Measurements from ENCODE around the gene TJP3.
A peak's percentile ranks its signal among the peaks of the same experiment; 100 is the strongest.

The TJP3 gene

GRCh38 chr19:3720349-3720917 lies 12.2 kb downstream of the TJP3 start:
- DNase-seq, result no peak

- peak; percentile 96 for DNase-seq
Measured at GRCh38 chr19:3721131-3721886, 13.1 kb downstream of the TJP3 start.

GRCh38 chr19:3721887-3722442 lies 13.8 kb downstream of the TJP3 start:
- DNase-seq, result no peak

GRCh38 chr19:3722443-3723109 lies 14.4 kb downstream of the TJP3 start:
- no peak for DNase-seq

GRCh38 chr19:3723110-3723488 lies 14.9 kb downstream of the TJP3 start:
- no peak for DNase-seq

GRCh38 chr19:3723883-3724282 lies 15.7 kb downstream of the TJP3 start:
- DNase-seq, result peak; percentile 80

GRCh38 chr19:3725121-3725520 lies 16.9 kb downstream of the TJP3 start:
- no peak for DNase-seq

GRCh38 chr19:3725640-3726310 lies 17.6 kb downstream of the TJP3 start:
- no peak for DNase-seq

GRCh38 chr19:3730457-3730958 lies 22.3 kb downstream of the TJP3 start:
- no peak for DNase-seq

GRCh38 chr19:3732108-3732507 lies 23.9 kb downstream of the TJP3 start:
- DNase-seq, result no peak

GRCh38 chr19:3733549-3734309 lies 25.5 kb downstream of the TJP3 start:
- DNase-seq, result no peak

- DNase-seq, result no peak
Measured at GRCh38 chr19:3734310-3734600, 26.1 kb downstream of the TJP3 start.

GRCh38 chr19:3736106-3736724 lies 28.0 kb downstream of the TJP3 start:
- no peak for DNase-seq

- DNase-seq, result no peak
Measured at GRCh38 chr19:3737487-3738205, 29.5 kb downstream of the TJP3 start.

GRCh38 chr19:3738477-3739220 lies 30.5 kb downstream of the TJP3 start:
- DNase-seq, result no peak

- DNase-seq, result no peak
Measured at GRCh38 chr19:3740431-3740830, 32.2 kb downstream of the TJP3 start.

GRCh38 chr19:3743486-3743885 lies 35.3 kb downstream of the TJP3 start:
- no peak for DNase-seq

- no peak for DNase-seq
Measured at GRCh38 chr19:3745363-3746045, 37.3 kb downstream of the TJP3 start.

GRCh38 chr19:3746371-3747056 lies 38.3 kb downstream of the TJP3 start:
- no peak for DNase-seq

Measured in NCI-H1105 (cell line).